HG03558 (cell line): Measurements from ENCODE around the gene FBN1.

Experiments
- ATAC-seq: cut with Tn5 transposase; IDR thresholded peaks from one replicate; pipeline ENCODE4 v1.9.1; 2021; ENCODE audit warnings: moderate number of reproducible peaks; ENCODE audit not compliant: unreplicated experiment; ENCODE audit errors: extremely low read depth

Gene FBN1

GRCh38 chr15:48645558-48646330 is at the start of gene FBN1:
Gene FBN1, minus strand, starts transcription at chr15:48645709. Its CDS starts 940 bp downstream, at chr15:48644769.
- ATAC-seq, result peak; percentile 31

DNA sequence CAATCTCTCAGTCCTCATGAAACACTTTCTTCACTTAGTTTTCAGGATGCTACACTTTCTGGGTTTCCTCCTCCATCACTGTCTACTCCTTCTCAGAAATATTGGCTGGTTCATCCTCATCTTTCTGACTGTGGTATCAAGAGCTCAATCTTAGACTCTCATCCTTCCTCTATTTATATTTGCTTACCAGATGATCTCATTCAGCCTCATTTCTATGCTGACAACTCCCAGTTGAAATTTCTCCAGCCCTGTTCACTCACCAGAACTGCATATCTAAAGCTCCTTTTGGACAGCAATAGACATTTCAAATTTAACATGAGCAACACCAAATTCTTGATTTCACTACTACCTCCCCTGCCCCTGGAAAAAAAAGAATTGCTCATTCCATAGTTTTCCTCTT is 48.0 kb upstream of the FBN1 start:
- ATAC-seq, result no peak

- ATAC-seq, result no peak
These were observed 43.0 kb upstream of the FBN1 start for GRCh38 chr15:48688493-48688892.

GRCh38 chr15:48683991-48684765 is 38.7 kb upstream of the FBN1 start:
- ATAC-seq, result no peak

DNA sequence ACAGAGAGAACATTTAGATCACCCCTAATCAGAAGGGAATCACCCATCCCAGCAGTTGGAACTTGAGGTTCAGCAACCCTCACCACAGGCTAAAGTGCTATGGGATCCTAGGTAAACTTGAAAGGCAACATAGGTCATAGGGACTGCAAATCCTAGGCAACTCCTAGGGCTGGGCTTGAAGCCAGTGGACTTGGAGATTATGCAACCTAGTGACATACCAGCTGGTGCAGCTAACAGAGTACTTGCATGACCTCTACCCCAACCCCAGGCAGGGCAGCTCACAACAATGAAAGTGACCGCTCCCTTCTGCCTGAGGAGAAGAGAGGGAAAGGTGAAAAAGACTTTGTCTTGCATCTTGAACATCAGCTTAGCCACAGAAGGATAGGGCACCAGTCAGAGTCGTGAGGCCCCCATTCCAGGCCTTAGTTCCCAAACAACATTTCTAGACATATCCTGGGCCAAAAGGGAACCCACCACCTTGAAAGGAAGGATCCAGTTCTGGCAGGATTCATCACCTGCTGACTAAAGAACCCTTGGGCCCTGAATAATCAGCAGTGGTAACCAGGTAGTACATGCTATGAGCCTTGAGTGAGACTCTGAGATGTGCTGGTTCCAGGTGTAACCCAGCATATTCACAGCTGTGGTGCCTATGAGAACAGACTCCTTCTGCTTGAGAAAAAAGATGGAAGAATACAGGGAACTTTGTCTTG is 37.6 kb upstream of the FBN1 start:
- no peak for ATAC-seq

DNA sequence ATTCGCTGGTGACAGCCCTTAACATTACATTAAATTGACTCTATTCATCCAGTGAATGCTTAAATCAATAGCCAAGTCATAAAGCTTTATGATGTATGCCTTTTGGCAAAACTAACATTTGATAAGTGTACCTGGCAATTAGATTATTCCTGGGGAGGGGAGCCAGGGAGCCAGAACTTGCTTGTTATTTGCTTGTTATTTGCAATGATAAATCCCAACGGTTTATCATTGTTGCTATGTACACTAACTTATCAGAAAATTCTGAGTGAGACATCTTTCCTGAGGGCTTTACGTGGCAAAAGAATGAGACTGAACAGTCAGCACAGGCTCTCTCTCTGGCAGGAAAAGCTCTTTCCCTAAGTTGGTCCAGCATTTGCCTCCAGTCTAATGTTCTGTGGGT is 35.8 kb upstream of the FBN1 start:
- ATAC-seq, result no peak

- no peak for ATAC-seq
These were observed 35.3 kb upstream of the FBN1 start for GRCh38 chr15:48680841-48681240.

- ATAC-seq, result no peak
These were observed 34.4 kb upstream of the FBN1 start for GRCh38 chr15:48679952-48680351.

GRCh38 chr15:48678851-48679250 is 33.3 kb upstream of the FBN1 start:
- ATAC-seq, result no peak

GRCh38 chr15:48677821-48678220 is 32.3 kb upstream of the FBN1 start:
- no peak for ATAC-seq

DNA sequence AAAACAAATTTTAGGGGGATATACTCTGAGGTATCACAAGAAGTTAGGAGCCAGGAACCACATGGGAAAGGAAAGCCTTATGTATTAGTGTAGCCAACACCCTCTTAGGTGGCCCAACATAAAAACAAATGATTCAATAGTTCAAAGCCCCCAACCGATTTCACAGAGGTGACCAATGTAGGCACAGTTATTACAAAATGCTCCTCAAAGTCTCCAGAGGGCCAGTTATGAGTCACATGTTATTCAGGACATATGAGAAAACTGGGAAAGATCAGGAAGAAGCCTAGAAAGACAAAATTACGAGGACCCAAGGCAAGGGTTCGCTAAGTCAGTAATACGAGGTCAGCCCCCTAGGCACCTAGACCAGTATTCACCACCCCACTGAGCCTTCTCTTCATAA is 29.9 kb upstream of the FBN1 start:
- ATAC-seq, result no peak

DNA sequence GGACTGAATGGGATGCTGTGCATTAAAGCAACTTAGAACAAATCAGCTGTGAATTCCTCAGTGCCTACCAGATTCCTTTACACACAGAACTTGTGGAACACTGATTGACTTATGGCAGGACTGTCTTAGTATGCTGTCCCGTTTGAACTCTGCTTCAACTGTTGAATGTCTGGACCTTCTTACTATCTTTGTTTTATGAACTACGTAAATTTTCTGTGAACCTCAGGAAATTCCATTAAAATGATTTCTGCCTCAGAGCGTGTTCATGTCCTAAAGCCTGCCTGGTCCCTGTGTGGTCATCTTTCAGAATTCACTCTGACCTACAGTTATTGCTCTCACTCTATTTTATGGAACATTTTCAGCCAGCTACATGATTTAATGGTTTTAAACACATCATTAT is 29.4 kb upstream of the FBN1 start:
- ATAC-seq, result no peak

DNA sequence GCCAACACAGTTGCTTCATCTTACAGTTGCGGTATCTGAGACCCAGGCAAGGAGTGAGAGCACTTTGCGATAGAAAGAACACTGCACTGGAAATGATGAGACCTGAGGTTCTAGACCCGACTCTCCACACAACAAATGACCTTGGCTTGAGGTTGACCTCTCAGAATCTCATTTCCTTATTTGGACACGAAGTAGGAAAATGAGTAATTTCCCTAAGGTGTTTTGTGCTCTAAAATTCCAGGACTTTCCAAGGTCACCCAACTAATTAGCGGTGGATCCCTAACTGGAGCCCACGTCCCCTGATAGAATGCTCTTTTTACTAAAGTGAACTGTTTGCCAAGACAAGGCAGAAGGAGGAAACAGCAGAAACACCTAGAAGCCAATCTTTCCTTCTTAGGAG is 26.7 kb upstream of the FBN1 start:
- ATAC-seq, result no peak

- ATAC-seq, result no peak
These were observed 25.9 kb upstream of the FBN1 start for GRCh38 chr15:48671103-48672022.

DNA sequence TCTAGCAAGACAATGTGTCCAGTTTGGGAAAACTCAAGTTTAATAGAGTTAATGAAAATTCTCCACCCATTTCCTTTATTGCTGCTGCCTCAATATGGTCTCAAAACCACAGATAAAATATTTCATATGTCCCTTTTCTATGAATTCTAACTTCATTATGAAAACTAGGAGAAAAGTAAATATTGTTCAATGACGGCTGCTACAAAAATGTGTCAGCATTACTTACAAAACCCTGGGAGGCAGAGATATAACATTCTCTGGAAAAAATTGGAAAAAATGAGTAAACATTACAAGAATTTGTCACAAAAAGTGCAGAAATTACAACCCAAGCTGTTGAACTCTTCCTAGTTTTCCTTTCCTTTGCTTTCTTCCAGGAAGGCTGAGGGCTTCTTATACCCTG is 22.2 kb upstream of the FBN1 start:
- no peak for ATAC-seq

DNA sequence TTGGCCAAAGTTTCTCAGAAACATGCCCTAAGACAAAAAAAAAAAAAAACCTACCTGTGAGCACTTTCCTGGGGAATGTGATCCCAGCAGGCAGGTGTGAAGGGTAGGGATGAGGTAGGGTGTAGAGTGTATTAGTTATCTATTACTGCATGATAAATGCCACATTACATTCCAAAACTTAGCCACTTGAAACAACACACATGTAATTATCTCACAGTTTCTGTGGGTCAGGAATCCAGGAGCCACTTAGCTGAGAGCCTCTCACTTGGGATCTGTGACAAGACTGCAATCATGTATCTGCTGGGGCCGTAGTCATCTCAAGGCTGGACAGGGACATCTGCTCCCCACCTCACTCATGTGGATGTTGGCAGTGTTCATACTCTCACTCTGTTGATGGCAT is 18.9 kb upstream of the FBN1 start:
- no peak for ATAC-seq

DNA sequence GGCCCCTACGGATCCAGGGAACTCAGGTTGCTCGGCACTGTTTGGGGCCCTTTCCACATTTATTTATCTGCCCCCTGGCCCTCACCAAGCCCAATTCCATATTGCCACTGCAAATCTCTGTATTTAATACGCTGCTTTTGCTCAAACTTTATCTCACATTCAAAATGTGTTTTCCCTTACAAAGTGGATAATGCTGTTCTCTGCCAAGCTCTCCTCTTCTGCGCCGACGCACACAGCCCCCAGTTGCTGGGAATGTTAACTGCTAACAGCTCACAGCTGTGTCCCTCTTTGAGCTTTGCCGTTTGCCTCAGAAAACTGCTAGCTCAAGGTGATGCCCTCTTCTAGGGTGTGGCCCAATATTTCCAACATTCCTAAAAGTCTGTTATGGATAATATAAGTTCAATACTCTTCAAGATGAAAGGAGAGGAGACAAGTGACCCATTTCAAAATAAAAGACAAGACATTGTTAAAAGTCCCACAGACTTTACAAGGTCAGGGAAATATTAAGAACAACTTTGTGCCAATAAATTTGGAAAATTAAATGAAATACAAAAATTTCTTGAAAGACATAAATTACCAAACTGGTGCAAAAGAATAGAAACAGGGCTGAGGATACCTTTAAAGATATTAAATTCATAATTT is 12.6 kb upstream of the FBN1 start:
- ATAC-seq, result no peak

DNA sequence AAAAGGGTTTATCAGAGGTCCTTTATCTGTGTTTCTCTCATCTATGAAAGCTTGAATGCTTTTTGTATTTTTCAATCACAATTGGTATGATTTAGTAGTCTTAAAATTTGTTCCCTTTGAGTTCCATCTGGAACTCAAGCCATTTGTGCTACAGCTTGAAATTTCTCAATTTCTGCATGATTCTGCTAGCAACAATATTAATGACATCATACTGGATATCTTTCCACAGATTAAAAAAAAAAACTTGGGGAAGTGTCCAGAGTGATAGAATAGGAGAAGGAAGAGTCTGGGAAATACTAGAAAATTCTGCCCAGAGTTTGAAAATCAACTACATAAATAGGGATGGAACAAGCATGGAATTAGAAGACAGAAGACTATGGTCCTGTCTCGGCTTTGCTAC is 9.3 kb upstream of the FBN1 start:
- no peak for ATAC-seq

- ATAC-seq, result no peak
These were observed 8.6 kb upstream of the FBN1 start for GRCh38 chr15:48653913-48654670.
